22Rv1 (cell line): Measurements from ENCODE around the gene KRTAP2-4.
"Not testable (repeated sequence)": the region's sequence is repeated elsewhere in the genome, so short reads cannot be mapped to it uniquely, and the experiment has no call there.

Experiments used
- CTCF ChIP-seq: fragments of 450-650 bp; IDR thresholded peaks from 2 replicates; pipeline ENCODE4 v1.5.1; 2017; ENCODE audit warnings: mild to moderate bottlenecking
- ZFX ChIP-seq: fragments of 450-650 bp; IDR thresholded peaks from 2 replicates; pipeline ENCODE4 v1.6.1; 2017; ENCODE audit warnings: antibody characterized with exemption, borderline replicate concordance

GRCh38 chr17:41088760-41089352 lies 23.2 kb upstream of the KRTAP2-4 start:
- not testable (repeated sequence) for TF ChIP-seq CTCF, ZFX
